ENCODE results near the gene FADS2.

FADS2 gene

GRCh38 chr11:61833471-61833870 lies 5.4 kb downstream of the FADS2 start:
- no peak for DNase-seq (ENCODE audit: low read depth in 1 of 2, low spot score in 1 of 2)
- no peak for TF ChIP-seq JUND (IDR thresholded peaks at IDR 0.05; ENCODE audit: low read depth)
- in situ Hi-C loops (cut with HindIII; ENCODE audit: low pct_unique_long_range_greater_than_20kb, low sequenced_read_pairs): no loop called here

- TF ChIP-seq JUND (IDR thresholded peaks at IDR 0.05; ENCODE audit: low read depth): no peak
- DNase-seq (ENCODE audit: low read depth in 1 of 2, low spot score in 1 of 2): no peak
- in situ Hi-C loops (cut with HindIII; ENCODE audit: low pct_unique_long_range_greater_than_20kb, low sequenced_read_pairs): no loop called here
Measured at GRCh38 chr11:61833926-61834277, 5.8 kb downstream of the FADS2 start.

DNA sequence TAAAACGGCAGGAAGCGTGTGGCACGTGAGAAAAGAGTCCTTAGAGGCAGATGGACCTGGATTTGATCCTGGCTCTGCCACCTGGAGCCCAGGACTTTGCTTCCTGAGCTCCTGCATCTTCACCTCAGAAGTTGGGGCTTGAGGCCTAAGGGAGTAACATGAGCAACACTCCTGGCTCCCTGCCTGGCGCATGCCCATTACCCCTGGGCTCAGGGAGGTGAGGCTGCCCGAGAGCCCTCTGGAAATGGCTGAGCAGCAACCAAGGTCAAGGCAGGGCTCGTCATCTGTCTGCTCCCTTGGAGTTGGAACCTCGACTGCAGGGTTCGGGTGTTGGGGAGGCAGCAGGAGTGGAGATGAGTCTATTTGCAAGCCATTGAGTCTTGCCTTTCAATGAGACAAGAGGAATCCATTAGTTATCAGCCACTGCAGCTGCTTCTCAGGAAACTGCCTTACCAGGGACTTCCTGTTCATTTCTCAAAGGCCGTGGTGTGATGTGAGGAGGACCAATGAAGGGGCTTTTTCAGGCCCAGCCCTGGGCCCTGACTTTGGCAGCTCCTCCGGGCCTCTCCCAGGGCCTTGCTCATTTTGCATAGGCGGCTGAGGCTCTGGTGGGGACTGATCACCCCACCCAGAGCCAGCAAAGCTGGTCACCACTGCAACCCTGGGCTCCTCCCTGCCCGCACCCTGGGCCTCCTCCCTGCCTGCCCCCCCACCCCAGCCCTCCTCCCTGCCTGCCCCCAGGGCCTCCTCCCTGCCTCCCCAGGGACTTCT lies 6.4 kb downstream of the FADS2 start:
- DNase-seq (ENCODE audit: low read depth in 1 of 2, low spot score in 1 of 2): no peak
- TF ChIP-seq JUND (IDR thresholded peaks at IDR 0.05; ENCODE audit: low read depth): no peak
- in situ Hi-C loops (cut with HindIII; ENCODE audit: low pct_unique_long_range_greater_than_20kb, low sequenced_read_pairs): no loop called here

DNA sequence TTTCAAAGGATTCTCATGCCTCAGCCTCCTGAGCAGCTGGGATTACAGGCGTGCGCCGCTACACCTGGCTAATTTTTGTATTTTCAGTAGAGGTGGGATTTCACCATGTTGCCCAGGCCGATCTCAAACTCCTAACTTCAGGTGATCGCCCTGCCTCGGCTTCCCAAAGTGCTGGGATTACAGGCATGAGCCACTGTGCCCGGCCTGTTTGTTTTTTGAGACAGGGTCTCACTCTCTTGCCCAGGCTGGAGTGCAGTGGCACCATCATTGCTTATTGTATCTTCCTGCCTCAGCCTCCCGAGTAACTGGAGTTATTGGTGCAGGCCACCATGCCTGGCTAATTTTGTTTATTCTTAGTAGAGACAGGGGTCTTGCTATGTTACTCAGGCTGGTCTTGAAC lies 8.1 kb downstream of the FADS2 start:
- in situ Hi-C loops (cut with HindIII; ENCODE audit: low pct_unique_long_range_greater_than_20kb, low sequenced_read_pairs): no loop called here
- DNase-seq (ENCODE audit: low read depth in 1 of 2, low spot score in 1 of 2): no peak
- TF ChIP-seq JUND (IDR thresholded peaks at IDR 0.05; ENCODE audit: low read depth): no peak

DNA sequence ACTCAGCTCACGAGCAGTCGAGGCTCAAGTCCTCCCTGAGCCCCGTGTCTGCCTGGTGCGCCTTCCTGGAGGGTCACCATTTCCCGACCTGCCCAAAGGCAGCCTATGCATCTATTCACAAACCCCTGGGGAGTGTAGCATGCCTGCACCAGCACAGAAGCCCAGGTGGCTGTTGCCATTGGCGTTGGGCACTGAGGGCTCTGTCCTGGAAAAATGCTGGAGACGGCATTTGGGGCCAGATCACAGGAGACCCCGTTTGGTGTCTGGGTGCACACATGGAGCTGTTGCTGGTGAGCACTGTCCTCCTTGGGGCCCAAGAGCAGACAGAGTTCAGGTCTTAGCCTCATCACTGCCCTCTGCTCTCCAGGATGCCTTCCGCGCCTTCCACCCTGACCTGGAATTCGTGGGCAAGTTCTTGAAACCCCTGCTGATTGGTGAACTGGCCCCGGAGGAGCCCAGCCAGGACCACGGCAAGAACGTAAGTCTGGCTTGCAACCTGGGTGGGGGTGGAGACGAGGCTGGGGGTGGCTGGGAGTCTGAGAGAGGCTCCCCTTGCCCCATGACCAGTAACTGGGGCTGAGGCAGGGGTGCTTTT lies 9.4 kb downstream of the FADS2 start:
- no peak for DNase-seq (ENCODE audit: low read depth in 1 of 2, low spot score in 1 of 2)
- in situ Hi-C loops (cut with HindIII; ENCODE audit: low pct_unique_long_range_greater_than_20kb, low sequenced_read_pairs): no loop called here
- TF ChIP-seq JUND (IDR thresholded peaks at IDR 0.05; ENCODE audit: low read depth): no peak

- no peak for DNase-seq (ENCODE audit: low read depth in 1 of 2, low spot score in 1 of 2)
- TF ChIP-seq JUND (IDR thresholded peaks at IDR 0.05; ENCODE audit: low read depth): no peak
- in situ Hi-C loops (cut with HindIII; ENCODE audit: low pct_unique_long_range_greater_than_20kb, low sequenced_read_pairs): no loop called here
Measured at GRCh38 chr11:61838501-61838900, 10.4 kb downstream of the FADS2 start.

- no peak for DNase-seq (ENCODE audit: low read depth in 1 of 2, low spot score in 1 of 2)
- in situ Hi-C loops (cut with HindIII; ENCODE audit: low pct_unique_long_range_greater_than_20kb, low sequenced_read_pairs): no loop called here
- TF ChIP-seq JUND (IDR thresholded peaks at IDR 0.05; ENCODE audit: low read depth): no peak
Measured at GRCh38 chr11:61838921-61839320, 10.8 kb downstream of the FADS2 start.

- TF ChIP-seq JUND (IDR thresholded peaks at IDR 0.05; ENCODE audit: low read depth): no peak
- in situ Hi-C loops (cut with HindIII; ENCODE audit: low pct_unique_long_range_greater_than_20kb, low sequenced_read_pairs): no loop called here
- no peak for DNase-seq (ENCODE audit: low read depth in 1 of 2, low spot score in 1 of 2)
Measured at GRCh38 chr11:61839742-61840141, 11.6 kb downstream of the FADS2 start.

DNA sequence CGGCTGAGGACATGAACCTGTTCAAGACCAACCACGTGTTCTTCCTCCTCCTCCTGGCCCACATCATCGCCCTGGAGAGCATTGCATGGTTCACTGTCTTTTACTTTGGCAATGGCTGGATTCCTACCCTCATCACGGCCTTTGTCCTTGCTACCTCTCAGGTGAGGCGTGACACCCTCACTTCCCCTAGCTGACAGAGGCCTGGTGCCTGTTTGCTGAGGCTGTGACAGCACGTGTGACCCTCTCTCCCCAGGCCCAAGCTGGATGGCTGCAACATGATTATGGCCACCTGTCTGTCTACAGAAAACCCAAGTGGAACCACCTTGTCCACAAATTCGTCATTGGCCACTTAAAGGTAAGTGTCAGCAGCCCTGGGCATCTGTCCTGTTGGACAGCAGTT lies 12.3 kb downstream of the FADS2 start:
- no peak for TF ChIP-seq JUND (IDR thresholded peaks at IDR 0.05; ENCODE audit: low read depth)
- in situ Hi-C loops (cut with HindIII; ENCODE audit: low pct_unique_long_range_greater_than_20kb, low sequenced_read_pairs): no loop called here
- DNase-seq (ENCODE audit: low read depth in 1 of 2, low spot score in 1 of 2): no peak

- DNase-seq (ENCODE audit: low read depth in 1 of 2, low spot score in 1 of 2): no peak
- TF ChIP-seq JUND (IDR thresholded peaks at IDR 0.05; ENCODE audit: low read depth): no peak
- in situ Hi-C loops (cut with HindIII; ENCODE audit: low pct_unique_long_range_greater_than_20kb, low sequenced_read_pairs): no loop called here
Measured at GRCh38 chr11:61841636-61842527, 13.8 kb downstream of the FADS2 start.

- no peak for TF ChIP-seq JUND (IDR thresholded peaks at IDR 0.05; ENCODE audit: low read depth)
- in situ Hi-C loops (cut with HindIII; ENCODE audit: low pct_unique_long_range_greater_than_20kb, low sequenced_read_pairs): no loop called here
- no peak for DNase-seq (ENCODE audit: low read depth in 1 of 2, low spot score in 1 of 2)
Measured at GRCh38 chr11:61842528-61842820, 14.4 kb downstream of the FADS2 start.

DNA sequence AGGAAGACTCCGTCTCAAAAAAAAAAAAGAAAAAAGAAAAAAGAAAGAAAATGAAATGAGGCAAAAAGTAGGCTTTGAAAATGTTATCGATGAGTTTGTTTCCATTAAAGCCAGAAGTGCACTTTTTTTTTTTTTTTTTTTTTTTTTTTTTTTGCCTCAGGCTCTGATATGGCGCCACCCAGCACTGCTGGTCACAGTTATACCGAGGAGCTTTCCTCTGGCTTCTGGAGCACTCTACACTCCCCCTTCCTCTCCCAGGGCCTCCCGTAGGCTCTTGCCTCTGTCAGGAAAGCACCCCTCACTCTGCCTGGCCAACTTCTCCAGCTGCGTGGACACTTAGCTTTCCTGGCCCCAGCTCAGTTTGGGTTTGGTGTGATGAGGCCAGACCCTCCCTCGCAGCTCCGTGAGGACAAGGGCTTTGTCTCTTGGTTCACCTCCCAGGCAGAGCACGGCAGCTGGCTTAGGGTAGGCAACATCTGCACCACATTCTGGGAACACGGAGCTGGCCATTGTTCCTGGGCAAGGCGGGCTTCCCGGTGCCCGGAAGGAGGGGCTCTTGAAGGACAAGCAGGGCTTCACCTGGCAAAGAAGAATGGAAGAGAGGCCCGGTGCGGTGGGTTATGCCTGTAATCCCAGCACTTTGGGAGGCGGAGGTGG lies 16.9 kb downstream of the FADS2 start:
- no peak for TF ChIP-seq JUND (IDR thresholded peaks at IDR 0.05; ENCODE audit: low read depth)
- in situ Hi-C loops (cut with HindIII; ENCODE audit: low pct_unique_long_range_greater_than_20kb, low sequenced_read_pairs): no loop called here
- DNase-seq (ENCODE audit: low read depth in 1 of 2, low spot score in 1 of 2): no peak
